ENCODE data around the gene RPL13. TPM values are rescaled to one million over a fixed set of nuclear protein-coding genes. Genes with fewer than 3 reads are reported as not detected.

The RPL13 gene
- total and polyA plus RNA-seq, 7 experiments from 2014 or later = 2,239 to 8,810 (median 5,354) TPM

GRCh38 chr16:89552913-89553312 lies 7.6 kb upstream of the RPL13 start:
- Mint-ChIP-seq H3K9me3 (no peaks in the 10 kb centered on the region), H3K4me1 (peaks cover 18 to 47% (median 34%) of the 10 kb centered on the region in 7 donors), H3K27me3 (no peaks in the 10 kb centered on the region), H3K27ac (peak overlapping the region in 1 of 9 donors; percentile 67), H3K4me3 (peak overlapping the region in 1 of 10 donors; percentile 37), H3K36me3 (peaks cover 5 to 36% (median 12%) of the 10 kb centered on the region in 5 donors)
- intact Hi-C loops (cut with micrococcal nuclease) = no loop called here
- Histone ChIP-seq H3K27me3 (ENCODE audit: control insufficient read depth in 2 of 2, insufficient read depth in 2 of 2, low read length in 2 of 2) (no peaks in the 10 kb centered on the region), H3K4me1 (ENCODE audit: control insufficient read depth in 2 of 2, insufficient read depth in 2 of 2, low read length in 2 of 2) (peaks cover 0 to 19% of the 10 kb centered on the region in 2 donors), H3K27ac (ENCODE audit: low read depth, low read length) (no peak overlapping the region), H3K4me3 (ENCODE audit: low read length) (no peak overlapping the region), H3K36me3 (ENCODE audit: control insufficient read depth in 2 of 3, insufficient read depth in 3 of 3, low read length in 3 of 3) (peaks cover 0 to 69% (median 7%) of the 10 kb centered on the region in 3 experiments), H3K9me3 (ENCODE audit: control insufficient read depth in 2 of 3, low read length in 3 of 3) (no peaks in the 10 kb centered on the region)
- ChIA-PET POLR2A (interaction anchor here (1.1 to 1.3 kb wide), 2 partner anchors 8 to 9 kb away, joined by 3 to 4 read pairs; no protein-coding TSS in a partner anchor), CTCF (no interaction called here)
- no peak for ATAC-seq
- DNase-seq = no peak

DNA sequence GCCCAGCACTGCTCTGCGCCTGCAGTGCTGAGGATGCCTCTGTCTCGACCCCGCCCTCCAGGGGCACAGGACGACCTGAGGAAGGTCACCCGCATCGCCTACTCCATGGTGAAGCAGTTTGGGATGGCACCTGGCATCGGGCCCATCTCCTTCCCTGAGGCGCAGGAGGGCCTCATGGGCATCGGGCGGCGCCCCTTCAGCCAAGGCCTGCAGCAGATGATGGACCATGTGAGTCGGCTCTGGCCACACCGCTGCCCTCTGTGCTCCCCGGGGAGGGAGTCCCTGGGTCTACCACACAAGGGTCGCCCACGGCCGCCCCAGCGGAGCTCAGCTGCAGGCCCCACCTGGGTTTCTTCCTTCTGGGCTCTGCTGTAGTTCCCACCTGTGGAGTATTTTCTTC lies 6.7 kb upstream of the RPL13 start:
- Mint-ChIP-seq H3K4me1 (peaks cover 13 to 39% (median 27%) of the 10 kb centered on the region in 7 donors), H3K27me3 (no peaks in the 10 kb centered on the region), H3K36me3 (peaks cover 5 to 33% (median 8%) of the 10 kb centered on the region in 5 donors), H3K9me3 (no peaks in the 10 kb centered on the region), H3K4me3 (no peak overlapping the region), H3K27ac (no peak overlapping the region)
- intact Hi-C loops (cut with micrococcal nuclease) = no loop called here
- CTCF ChIA-PET = no interaction called here
- Histone ChIP-seq H3K36me3 (ENCODE audit: control insufficient read depth in 2 of 3, insufficient read depth in 3 of 3, low read length in 3 of 3) (peaks cover 0 to 64% (median 7%) of the 10 kb centered on the region in 3 experiments), H3K27me3 (ENCODE audit: control insufficient read depth in 2 of 2, insufficient read depth in 2 of 2, low read length in 2 of 2) (no peaks in the 10 kb centered on the region), H3K9me3 (ENCODE audit: control insufficient read depth in 2 of 3, low read length in 3 of 3) (no peaks in the 10 kb centered on the region), H3K27ac (ENCODE audit: low read depth, low read length) (no peak overlapping the region), H3K4me3 (ENCODE audit: low read length) (no peak overlapping the region), H3K4me1 (ENCODE audit: control insufficient read depth in 2 of 2, insufficient read depth in 2 of 2, low read length in 2 of 2) (peaks cover 0 to 14% of the 10 kb centered on the region in 2 donors)
- no peak for ATAC-seq
- POLR2A ChIA-PET = interaction anchor here (1.1 kb wide), 1 partner anchor 9 kb away, joined by 3 read pairs; no protein-coding TSS in a partner anchor
- DNase-seq = no peak

DNA sequence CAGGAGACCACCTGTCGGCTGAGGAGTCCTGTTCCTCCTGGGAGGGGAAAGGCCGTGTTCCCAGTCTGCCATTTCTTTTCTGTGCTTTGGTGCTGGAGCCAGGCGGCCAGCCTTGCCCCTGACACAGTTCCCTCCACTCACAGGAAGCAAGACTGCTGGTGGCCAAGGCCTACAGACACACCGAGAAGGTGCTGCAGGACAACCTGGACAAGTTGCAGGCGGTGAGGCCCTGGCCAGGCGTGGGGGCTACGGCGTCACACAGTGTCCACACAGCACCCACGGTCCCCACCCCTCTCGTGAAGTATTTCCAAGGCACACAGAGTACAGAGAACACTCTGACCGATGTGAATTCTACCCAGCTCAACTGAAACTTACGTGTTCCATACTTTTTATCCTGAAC lies 6.1 kb upstream of the RPL13 start:
- peaks cover under 1 to 27% (median 5%) of the 10 kb centered on the region in 5 donors for H3K36me3 Mint-ChIP-seq
- Histone ChIP-seq H3K36me3 (ENCODE audit: control insufficient read depth in 2 of 3, insufficient read depth in 3 of 3, low read length in 3 of 3) (peaks cover 0 to 64% (median 7%) of the 10 kb centered on the region in 3 experiments), H3K9me3 (ENCODE audit: control insufficient read depth in 2 of 3, low read length in 3 of 3) (no peaks in the 10 kb centered on the region), H3K27ac (ENCODE audit: low read depth, low read length) (no peak overlapping the region), H3K4me3 (ENCODE audit: low read length) (no peak overlapping the region), H3K27me3 (ENCODE audit: control insufficient read depth in 2 of 2, insufficient read depth in 2 of 2, low read length in 2 of 2) (no peaks in the 10 kb centered on the region), H3K4me1 (ENCODE audit: control insufficient read depth in 2 of 2, insufficient read depth in 2 of 2, low read length in 2 of 2) (peaks cover under 1 to 9% of the 10 kb centered on the region in 2 donors)
- ChIA-PET POLR2A (interaction anchor here (0.7 to 0.8 kb wide), 2 partner anchors 85 to 88 kb away, joined by 3 to 5 read pairs; no protein-coding TSS in a partner anchor), CTCF (interaction anchor here (0.6 to 0.8 kb wide), 3 partner anchors 68 to 142 kb away, joined by 3 to 7 read pairs (median 4); no protein-coding TSS in a partner anchor)
- H3K27ac Mint-ChIP-seq = peak overlapping the region in 1 of 9 donors; percentile 46
- peaks cover 10 to 34% (median 21%) of the 10 kb centered on the region in 7 donors for H3K4me1 Mint-ChIP-seq
- no peaks in the 10 kb centered on the region for H3K9me3 Mint-ChIP-seq
- H3K27me3 Mint-ChIP-seq = no peaks in the 10 kb centered on the region
- no peak for DNase-seq
- intact Hi-C loops (cut with micrococcal nuclease) = no loop called here
- no peak for ATAC-seq
- no peak overlapping the region for H3K4me3 Mint-ChIP-seq

DNA sequence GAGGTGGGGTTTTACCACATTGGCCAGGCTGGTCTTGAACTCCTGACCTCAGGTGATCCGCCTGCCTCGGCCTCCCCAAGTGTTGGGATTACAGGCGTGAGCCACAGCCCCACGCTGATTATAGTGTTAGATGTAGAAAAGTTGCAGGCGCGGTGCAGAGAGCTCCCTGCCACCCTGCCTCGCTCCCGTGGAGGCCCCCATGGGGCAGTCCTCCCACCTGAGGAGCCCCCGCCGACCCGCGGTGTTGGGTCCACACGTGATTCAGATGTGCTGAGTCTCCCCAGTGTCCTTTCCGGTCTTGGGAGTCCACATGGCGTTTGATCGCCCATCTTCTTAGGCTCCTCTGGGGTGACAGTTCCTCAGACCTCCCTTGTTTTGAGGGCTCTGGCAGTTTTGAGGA lies 5.2 kb upstream of the RPL13 start:
- Mint-ChIP-seq H3K36me3 (peaks cover 0 to 26% (median 5%) of the 10 kb centered on the region in 5 donors), H3K4me3 (no peak overlapping the region), H3K27me3 (no peaks in the 10 kb centered on the region), H3K9me3 (no peaks in the 10 kb centered on the region), H3K4me1 (peaks cover 8 to 30% (median 19%) of the 10 kb centered on the region in 7 donors), H3K27ac (no peak overlapping the region)
- ATAC-seq (no peak), DNase-seq (no peak)
- Histone ChIP-seq H3K27me3 (ENCODE audit: control insufficient read depth in 2 of 2, insufficient read depth in 2 of 2, low read length in 2 of 2) (no peaks in the 10 kb centered on the region), H3K36me3 (ENCODE audit: control insufficient read depth in 2 of 3, insufficient read depth in 3 of 3, low read length in 3 of 3) (peaks cover 0 to 64% (median 7%) of the 10 kb centered on the region in 3 experiments), H3K4me1 (ENCODE audit: control insufficient read depth in 2 of 2, insufficient read depth in 2 of 2, low read length in 2 of 2) (peaks cover 0 to 6% of the 10 kb centered on the region in 2 donors), H3K27ac (ENCODE audit: low read depth, low read length) (no peak overlapping the region), H3K9me3 (ENCODE audit: control insufficient read depth in 2 of 3, low read length in 3 of 3) (no peaks in the 10 kb centered on the region), H3K4me3 (ENCODE audit: low read length) (no peak overlapping the region)
- intact Hi-C loops (cut with micrococcal nuclease) = no loop called here
- ChIA-PET POLR2A (no interaction called here), CTCF (interaction anchor here (0.8 kb wide), 1 partner anchor 143 kb away, joined by 4 read pairs; no protein-coding TSS in a partner anchor)

GRCh38 chr16:89555780-89556179 lies 4.7 kb upstream of the RPL13 start:
- H3K4me1 Mint-ChIP-seq = peaks cover 8 to 26% (median 19%) of the 10 kb centered on the region in 7 donors
- Histone ChIP-seq H3K4me1 (ENCODE audit: control insufficient read depth in 2 of 2, insufficient read depth in 2 of 2, low read length in 2 of 2) (peaks cover 0 to 6% of the 10 kb centered on the region in 2 donors), H3K9me3 (ENCODE audit: control insufficient read depth in 2 of 3, low read length in 3 of 3) (no peaks in the 10 kb centered on the region), H3K27ac (ENCODE audit: low read depth, low read length) (no peak overlapping the region), H3K4me3 (ENCODE audit: low read length) (no peak overlapping the region), H3K36me3 (ENCODE audit: control insufficient read depth in 2 of 3, insufficient read depth in 3 of 3, low read length in 3 of 3) (peaks cover 0 to 61% (median 7%) of the 10 kb centered on the region in 3 experiments), H3K27me3 (ENCODE audit: control insufficient read depth in 2 of 2, insufficient read depth in 2 of 2, low read length in 2 of 2) (no peaks in the 10 kb centered on the region)
- intact Hi-C loops (cut with micrococcal nuclease) = no loop called here
- peaks cover 0 to 26% (median 5%) of the 10 kb centered on the region in 5 donors for H3K36me3 Mint-ChIP-seq
- POLR2A ChIA-PET = interaction anchor here (2.1 kb wide), 1 partner anchor 48 kb away, joined by 12 read pairs; the partner anchor contains the start of gene SPG7
- CTCF ChIA-PET = interaction anchor here (0.6 to 1.2 kb wide), 2 partner anchors 210 to 223 kb away, joined by 3 to 5 read pairs; no protein-coding TSS in a partner anchor
- peak overlapping the region in 1 of 10 donors; percentile 7 for H3K4me3 Mint-ChIP-seq
- H3K27ac Mint-ChIP-seq = peak overlapping the region in 4 of 9 donors; percentile 21 to 64 (median 43)
- H3K27me3 Mint-ChIP-seq = no peaks in the 10 kb centered on the region
- H3K9me3 Mint-ChIP-seq = no peaks in the 10 kb centered on the region
- DNase-seq (no peak), ATAC-seq (no peak)

DNA sequence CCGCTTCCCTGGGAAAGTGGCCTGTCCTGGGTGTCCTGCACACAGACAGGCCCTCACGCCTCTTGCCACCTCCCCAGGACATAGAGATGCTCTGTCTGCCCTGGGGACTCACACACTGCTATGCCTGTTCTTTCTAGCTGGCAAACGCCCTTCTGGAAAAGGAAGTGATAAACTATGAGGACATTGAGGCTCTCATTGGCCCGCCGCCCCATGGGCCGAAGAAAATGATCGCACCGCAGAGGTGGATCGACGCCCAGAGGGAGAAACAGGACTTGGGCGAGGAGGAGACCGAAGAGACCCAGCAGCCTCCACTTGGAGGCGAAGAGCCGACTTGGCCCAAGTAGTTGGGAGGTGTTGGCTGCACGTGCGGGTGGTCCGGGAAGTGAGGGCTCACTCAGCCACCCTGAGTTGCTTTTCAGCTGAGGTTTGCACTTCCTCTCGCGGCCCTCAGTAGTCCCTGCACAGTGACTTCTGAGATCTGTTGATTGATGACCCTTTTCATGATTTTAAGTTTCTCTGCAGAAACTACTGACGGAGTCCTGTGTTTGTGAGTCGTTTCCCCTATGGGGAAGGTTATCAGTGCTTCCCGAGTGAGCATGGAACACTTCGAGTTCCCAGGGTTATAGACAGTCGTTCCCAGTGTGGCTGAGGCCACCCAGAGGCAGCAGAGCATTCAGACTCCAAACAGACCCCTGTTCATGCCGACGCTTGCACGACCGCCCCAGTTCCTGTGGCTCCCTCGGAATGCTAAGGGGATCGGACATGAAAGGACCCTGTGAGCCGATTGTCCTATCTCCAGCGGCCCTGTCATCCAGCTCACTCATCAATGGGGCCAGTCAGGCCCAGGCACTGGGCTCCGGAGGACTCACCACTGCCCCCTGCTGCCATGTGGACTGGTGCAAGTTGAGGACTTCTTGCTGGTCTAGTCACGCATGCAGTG lies 3.5 kb upstream of the RPL13 start:
- Histone ChIP-seq H3K36me3 (ENCODE audit: control insufficient read depth in 2 of 3, insufficient read depth in 3 of 3, low read length in 3 of 3) (peaks cover 3 to 61% (median 7%) of the 10 kb centered on the region in 3 experiments), H3K27me3 (ENCODE audit: control insufficient read depth in 2 of 2, insufficient read depth in 2 of 2, low read length in 2 of 2) (no peaks in the 10 kb centered on the region), H3K4me3 (ENCODE audit: low read length) (no peak overlapping the region), H3K27ac (ENCODE audit: low read depth, low read length) (no peak overlapping the region), H3K4me1 (ENCODE audit: control insufficient read depth in 2 of 2, insufficient read depth in 2 of 2, low read length in 2 of 2) (peaks cover 8 to 13% of the 10 kb centered on the region in 2 donors), H3K9me3 (ENCODE audit: control insufficient read depth in 2 of 3, low read length in 3 of 3) (no peaks in the 10 kb centered on the region)
- POLR2A ChIA-PET = interaction anchor here (0.6 to 2.1 kb wide), 4 partner anchors 8 to 49 kb away, joined by 3 to 12 read pairs (median 4); partner anchors contain the start of gene SPG7
- Mint-ChIP-seq H3K4me3 (peak overlapping the region; percentile 5 to 81 (median 56)), H3K27ac (peak overlapping the region; percentile 14 to 93 (median 80)), H3K27me3 (no peaks in the 10 kb centered on the region), H3K9me3 (peaks cover 0 to 2% (median 0%) of the 10 kb centered on the region in 11 donors), H3K36me3 (peaks cover 5 to 24% (median 7%) of the 10 kb centered on the region in 5 donors), H3K4me1 (peaks cover 15 to 31% (median 25%) of the 10 kb centered on the region in 7 donors)
- ATAC-seq = peak; percentile 55
- peak; percentile 52 to 81 (median 71) for DNase-seq
- intact Hi-C loops (cut with micrococcal nuclease) = loop anchor here (1.0 kb wide), 1 partner anchor 224 kb away; no protein-coding TSS in a partner anchor
- CTCF ChIA-PET = interaction anchor here (0.5 to 1.2 kb wide), 6 partner anchors 8 to 241 kb away, joined by 3 to 8 read pairs (median 4); no protein-coding TSS in a partner anchor

All from naive thymus-derived CD4-positive, alpha-beta T cell (primary cell).